Calu3 (cell line): ENCODE measurements around the gene MUC12. TPM values are rescaled to one million over a fixed set of nuclear protein-coding genes. Genes with fewer than 3 reads are reported as not detected.

Experiments used
- BruUV-seq: library from RNA; stranded (reverse); fragments of 400-500 nt; replicated peaks from 2 replicates; lab custom pipeline; 2021; lab: Mats Ljungman, UMichigan
- CTCF ChIA-PET: fragments of 300-600 bp; sonication (Branson Sonifier 250); formaldehyde crosslinking; loops from one replicate; lab custom pipeline; 2022; ENCODE audit warnings: antibody characterized with exemption; lab: Charles Lee
- DNase-seq: peaks from one replicate; pipeline ENCODE4 v3.0.0; 2022
- H3K27ac Mint-ChIP-seq: one replicate; pipeline ENCODE4 v1.8.0; 2022; ENCODE audit warnings: mixed read lengths; ENCODE audit not compliant: unreplicated experiment
- H3K27me3 Mint-ChIP-seq: one replicate; pipeline ENCODE4 v1.8.0; 2022; ENCODE audit warnings: mixed read lengths; ENCODE audit not compliant: unreplicated experiment
- H3K36me3 Mint-ChIP-seq: one replicate; pipeline ENCODE4 v1.8.0; 2022; ENCODE audit warnings: mild to moderate bottlenecking, moderate library complexity, mixed read lengths; ENCODE audit not compliant: insufficient read depth, unreplicated experiment
- H3K4me1 Mint-ChIP-seq: one replicate; pipeline ENCODE4 v1.8.0; 2022; ENCODE audit warnings: mild to moderate bottlenecking, low read depth, mixed read lengths; ENCODE audit not compliant: unreplicated experiment
- H3K4me3 Mint-ChIP-seq: one replicate; pipeline ENCODE4 v1.8.0; 2022; ENCODE audit warnings: mild to moderate bottlenecking, low read depth, moderate library complexity, mixed read lengths; ENCODE audit not compliant: unreplicated experiment
- H3K9me3 Mint-ChIP-seq: one replicate; pipeline ENCODE4 v1.8.0; 2022; ENCODE audit warnings: low read depth, mixed read lengths; ENCODE audit not compliant: unreplicated experiment
- CTCF ChIP-seq: fragments of 200-600 bp; IDR thresholded peaks from one replicate; pipeline ENCODE4 v1.8.0; 2022; ENCODE audit warnings: antibody characterized with exemption; ENCODE audit not compliant: unreplicated experiment
- intact Hi-C: fragments of 100-400 bp; cut with micrococcal nuclease; formaldehyde crosslinking; loops from one replicate; pipeline ENCODE4 v1.10.0; 2022; ENCODE audit not compliant: unreplicated experiment
- total RNA-seq: library from RNA; stranded (reverse); gene quantifications from 2 replicates; pipeline ENCODE4 v1.2.3, GENCODE V29; 2022

Gene MUC12
- total RNA-seq, 1 experiment from 2014 or later = 0.59 TPM

GRCh38 chr7:101009629-101010028 is 40.3 kb downstream of the MUC12 start:
- Mint-ChIP-seq H3K27ac (no peak overlapping the region), H3K9me3 (peaks cover 3% of the 10 kb centered on the region), H3K4me1 (no peaks in the 10 kb centered on the region), H3K27me3 (no peaks in the 10 kb centered on the region), H3K4me3 (no peak overlapping the region), H3K36me3 (no peaks in the 10 kb centered on the region)
- CTCF ChIA-PET = no interaction called here
- DNase-seq = no peak
- no peak for TF ChIP-seq CTCF
- intact Hi-C loops = no loop called here
- BruUV-seq = no TSS peak

GRCh38 chr7:101012931-101013330 is 43.6 kb downstream of the MUC12 start:
- DNase-seq = no peak
- Mint-ChIP-seq H3K4me3 (no peak overlapping the region), H3K36me3 (peaks cover 8% of the 10 kb centered on the region), H3K4me1 (no peaks in the 10 kb centered on the region), H3K27me3 (no peaks in the 10 kb centered on the region), H3K9me3 (no peaks in the 10 kb centered on the region), H3K27ac (no peak overlapping the region)
- CTCF ChIA-PET = no interaction called here
- intact Hi-C loops = no loop called here
- no TSS peak for BruUV-seq
- no peak for TF ChIP-seq CTCF

GRCh38 chr7:101015626-101016025 is 46.3 kb downstream of the MUC12 start:
- no peaks in the 10 kb centered on the region for H3K27me3 Mint-ChIP-seq
- intact Hi-C loops = no loop called here
- H3K36me3 Mint-ChIP-seq = peaks cover 8% of the 10 kb centered on the region
- BruUV-seq = no TSS peak
- TF ChIP-seq CTCF = no peak
- H3K4me3 Mint-ChIP-seq = peak overlapping the region; percentile 70
- peak overlapping the region; percentile 75 for H3K27ac Mint-ChIP-seq
- H3K4me1 Mint-ChIP-seq = no peaks in the 10 kb centered on the region
- no peaks in the 10 kb centered on the region for H3K9me3 Mint-ChIP-seq
- CTCF ChIA-PET = no interaction called here
- DNase-seq = no peak

GRCh38 chr7:101017064-101017777 is 47.9 kb downstream of the MUC12 start:
- peak; percentile 77 for DNase-seq
- Mint-ChIP-seq H3K9me3 (no peaks in the 10 kb centered on the region), H3K36me3 (peaks cover 8% of the 10 kb centered on the region), H3K4me3 (peak overlapping the region; percentile 70), H3K27ac (peak overlapping the region; percentile 61), H3K27me3 (peaks cover 13% of the 10 kb centered on the region), H3K4me1 (no peaks in the 10 kb centered on the region)
- intact Hi-C loops = no loop called here
- CTCF ChIA-PET = no interaction called here
- TF ChIP-seq CTCF = no peak
- BruUV-seq = TSS peak; percentile 56
